ENCODE data around the gene BCAS3. TPM values are rescaled to one million over a fixed set of nuclear protein-coding genes. Genes with fewer than 3 reads are reported as not detected.

BCAS3 gene
- polyA plus RNA-seq, 1 donor from 2014 or later, result 21.6 TPM

GRCh38 chr17:60896996-60897395 lies 219.3 kb downstream of the BCAS3 start:
- no peak for TF ChIP-seq CTCF (IDR thresholded peaks at IDR 0.05; ENCODE audit: poor library complexity, severe bottlenecking)
- TF ChIP-seq TAF1 (IDR thresholded peaks at IDR 0.05; ENCODE audit: low read depth), result no peak
- no peak for TF ChIP-seq RAD21 (conservative IDR thresholded peaks at IDR 0.05)
- no peak for TF ChIP-seq MXI1 (conservative IDR thresholded peaks at IDR 0.05; ENCODE audit: poor library complexity, severe bottlenecking)
- TF ChIP-seq SMC3 (conservative IDR thresholded peaks at IDR 0.05; ENCODE audit: poor library complexity), result no peak
- no peak for TF ChIP-seq POLR2AphosphoS5 (IDR thresholded peaks at IDR 0.05)
- TF ChIP-seq EZH2 (IDR thresholded peaks at IDR 0.05; ENCODE audit: borderline replicate concordance, insufficient read depth, low read length, poor library complexity, severe bottlenecking), result no peak
- no peak for TF ChIP-seq EP300 (conservative IDR thresholded peaks at IDR 0.05; ENCODE audit: poor library complexity, severe bottlenecking)
- no peak for TF ChIP-seq REST (IDR thresholded peaks at IDR 0.05; ENCODE audit: borderline replicate concordance)
- Histone ChIP-seq H3K9ac (ENCODE audit: low read length) (no peak overlapping the region), H2AFZ (ENCODE audit: low read depth, low read length) (no peak overlapping the region), H3K9me3 (ENCODE audit: low read length) (no peaks in the 10 kb centered on the region), H3F3A (ENCODE audit: insufficient read depth, low read length, poor library complexity, severe bottlenecking) (no peaks in the 10 kb centered on the region), H4K20me1 (ENCODE audit: insufficient read depth) (no peaks in the 10 kb centered on the region), H3K4me2 (ENCODE audit: low read length) (no peak overlapping the region), H3K4me3 (ENCODE audit: low read length) (no peak overlapping the region), H3K27ac (ENCODE audit: low read length) (no peak overlapping the region), H3K79me2 (replicated peaks; ENCODE audit: insufficient read depth, low read length) (no peaks in the 10 kb centered on the region), H3K9me2 (ENCODE audit: insufficient read depth, low read length) (no peaks in the 10 kb centered on the region), H3K27me3 (ENCODE audit: insufficient read depth, low read depth, low read length) (no peaks in the 10 kb centered on the region), H3K36me3 (ENCODE audit: insufficient read depth, low read length) (no peaks in the 10 kb centered on the region)

- Histone ChIP-seq H3K27me3 (ENCODE audit: insufficient read depth, low read depth, low read length) (no peaks in the 10 kb centered on the region), H4K20me1 (ENCODE audit: insufficient read depth) (no peaks in the 10 kb centered on the region), H3K9me2 (ENCODE audit: insufficient read depth, low read length) (no peaks in the 10 kb centered on the region), H3K9ac (ENCODE audit: low read length) (no peak overlapping the region), H2AFZ (ENCODE audit: low read depth, low read length) (no peak overlapping the region), H3K36me3 (ENCODE audit: insufficient read depth, low read length) (no peaks in the 10 kb centered on the region), H3K79me2 (replicated peaks; ENCODE audit: insufficient read depth, low read length) (no peaks in the 10 kb centered on the region), H3K27ac (ENCODE audit: low read length) (no peak overlapping the region), H3K4me3 (ENCODE audit: low read length) (no peak overlapping the region), H3F3A (ENCODE audit: insufficient read depth, low read length, poor library complexity, severe bottlenecking) (no peaks in the 10 kb centered on the region), H3K4me2 (ENCODE audit: low read length) (no peak overlapping the region), H3K9me3 (ENCODE audit: low read length) (no peaks in the 10 kb centered on the region)
- no peak for TF ChIP-seq SMC3 (conservative IDR thresholded peaks at IDR 0.05; ENCODE audit: poor library complexity)
Observed at GRCh38 chr17:60899115-60899514, 221.5 kb downstream of the BCAS3 start.

- no peak overlapping the region for H3K9ac ChIP-seq (ENCODE audit: low read length)
- H3K27me3 ChIP-seq (ENCODE audit: insufficient read depth, low read depth, low read length), result no peaks in the 10 kb centered on the region
- H4K20me1 ChIP-seq (ENCODE audit: insufficient read depth), result no peaks in the 10 kb centered on the region
- H2AFZ ChIP-seq (ENCODE audit: low read depth, low read length), result no peak overlapping the region
- H3K27ac ChIP-seq (ENCODE audit: low read length), result no peak overlapping the region
- no peaks in the 10 kb centered on the region for H3K9me3 ChIP-seq (ENCODE audit: low read length)
- no peaks in the 10 kb centered on the region for H3K9me2 ChIP-seq (ENCODE audit: insufficient read depth, low read length)
- no peaks in the 10 kb centered on the region for H3K36me3 ChIP-seq (ENCODE audit: insufficient read depth, low read length)
- H3K4me2 ChIP-seq (ENCODE audit: low read length), result no peak overlapping the region
- H3F3A ChIP-seq (ENCODE audit: insufficient read depth, low read length, poor library complexity, severe bottlenecking), result no peaks in the 10 kb centered on the region
- no peak overlapping the region for H3K4me3 ChIP-seq (ENCODE audit: low read length)
- no peaks in the 10 kb centered on the region for H3K79me2 ChIP-seq (replicated peaks; ENCODE audit: insufficient read depth, low read length)
- TF ChIP-seq SMC3 (conservative IDR thresholded peaks at IDR 0.05; ENCODE audit: poor library complexity), result no peak
- no peak for TF ChIP-seq EP300 (conservative IDR thresholded peaks at IDR 0.05; ENCODE audit: poor library complexity, severe bottlenecking)
- no peak for TF ChIP-seq REST (IDR thresholded peaks at IDR 0.05; ENCODE audit: borderline replicate concordance)
- TF ChIP-seq EZH2 (IDR thresholded peaks at IDR 0.05; ENCODE audit: borderline replicate concordance, insufficient read depth, low read length, poor library complexity, severe bottlenecking), result no peak
- TF ChIP-seq CTCF (IDR thresholded peaks at IDR 0.05; ENCODE audit: poor library complexity, severe bottlenecking), result no peak
Observed at GRCh38 chr17:60900688-60901087, 223.0 kb downstream of the BCAS3 start.
